ENCODE results near the gene TF.

The TF gene

DNA sequence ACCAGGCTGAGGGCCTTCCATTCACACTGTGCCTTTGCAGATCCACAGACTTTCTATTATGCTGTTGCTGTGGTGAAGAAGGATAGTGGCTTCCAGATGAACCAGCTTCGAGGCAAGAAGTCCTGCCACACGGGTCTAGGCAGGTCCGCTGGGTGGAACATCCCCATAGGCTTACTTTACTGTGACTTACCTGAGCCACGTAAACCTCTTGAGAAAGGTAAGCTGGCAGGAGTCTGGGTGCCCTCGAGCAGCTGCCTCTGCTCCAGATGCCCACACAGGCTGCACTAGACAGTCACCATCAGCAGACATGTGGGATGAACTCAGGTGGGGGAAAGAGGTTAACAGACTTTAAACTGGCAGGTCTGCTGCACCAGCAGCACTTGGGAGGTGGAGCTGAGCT, 8.3 kb downstream of the TF start:
- Histone ChIP-seq H3K9me3 (ENCODE audit: control insufficient read depth, low read length) (no peaks in the 10 kb centered on the region), H3K14ac (ENCODE audit: low read length in 2 of 2) (no peak overlapping the region), H3K23ac (ENCODE audit: low read length in 2 of 2) (no peak overlapping the region), H3K9ac (ENCODE audit: low read length) (no peak overlapping the region), H4K8ac (ENCODE audit: low read length) (no peak overlapping the region), H3K27me3 (ENCODE audit: control insufficient read depth in 1 of 2, insufficient read depth in 1 of 2, low read length in 2 of 2) (peaks cover 4 to 10% of the 10 kb centered on the region in 2 experiments), H2BK12ac (ENCODE audit: low read length in 2 of 2) (no peak overlapping the region), H3K27ac (ENCODE audit: low read length, poor library complexity, severe bottlenecking) (no peak overlapping the region), H3K4ac (ENCODE audit: low read depth in 1 of 2, low read length in 2 of 2) (no peak overlapping the region), H2AFZ (ENCODE audit: low read depth, low read length) (no peak overlapping the region), H2BK120ac (ENCODE audit: low read depth, low read length) (no peak overlapping the region), H3K79me1 (replicated peaks; ENCODE audit: low read length, poor library complexity, severe bottlenecking) (no peaks in the 10 kb centered on the region), H4K91ac (ENCODE audit: low read length) (no peak overlapping the region), H3K4me3 (ENCODE audit: insufficient read depth in 1 of 2, low read depth in 1 of 2, low read length in 2 of 2) (no peak overlapping the region), H2BK15ac (ENCODE audit: low read depth, poor library complexity, severe bottlenecking) (no peak overlapping the region), H3K4me2 (ENCODE audit: low read length, poor library complexity, severe bottlenecking) (no peak overlapping the region), H2AK5ac (ENCODE audit: low read length, severe bottlenecking) (no peak overlapping the region), H3K36me3 (ENCODE audit: control insufficient read depth in 1 of 2, insufficient read depth in 2 of 2, low read depth in 1 of 2, low read length in 2 of 2) (no peaks in the 10 kb centered on the region), H3K4me1 (ENCODE audit: control insufficient read depth, insufficient read depth, low read depth, low read length) (no peaks in the 10 kb centered on the region), H2BK5ac (ENCODE audit: low read depth, low read length, poor library complexity, severe bottlenecking) (no peak overlapping the region), H3K18ac (ENCODE audit: low read depth in 1 of 2, low read length in 2 of 2) (no peak overlapping the region)
- no peak for DNase-seq
- 68% methylated on average over 5 of the region's 5 CpGs for WGBS

DNA sequence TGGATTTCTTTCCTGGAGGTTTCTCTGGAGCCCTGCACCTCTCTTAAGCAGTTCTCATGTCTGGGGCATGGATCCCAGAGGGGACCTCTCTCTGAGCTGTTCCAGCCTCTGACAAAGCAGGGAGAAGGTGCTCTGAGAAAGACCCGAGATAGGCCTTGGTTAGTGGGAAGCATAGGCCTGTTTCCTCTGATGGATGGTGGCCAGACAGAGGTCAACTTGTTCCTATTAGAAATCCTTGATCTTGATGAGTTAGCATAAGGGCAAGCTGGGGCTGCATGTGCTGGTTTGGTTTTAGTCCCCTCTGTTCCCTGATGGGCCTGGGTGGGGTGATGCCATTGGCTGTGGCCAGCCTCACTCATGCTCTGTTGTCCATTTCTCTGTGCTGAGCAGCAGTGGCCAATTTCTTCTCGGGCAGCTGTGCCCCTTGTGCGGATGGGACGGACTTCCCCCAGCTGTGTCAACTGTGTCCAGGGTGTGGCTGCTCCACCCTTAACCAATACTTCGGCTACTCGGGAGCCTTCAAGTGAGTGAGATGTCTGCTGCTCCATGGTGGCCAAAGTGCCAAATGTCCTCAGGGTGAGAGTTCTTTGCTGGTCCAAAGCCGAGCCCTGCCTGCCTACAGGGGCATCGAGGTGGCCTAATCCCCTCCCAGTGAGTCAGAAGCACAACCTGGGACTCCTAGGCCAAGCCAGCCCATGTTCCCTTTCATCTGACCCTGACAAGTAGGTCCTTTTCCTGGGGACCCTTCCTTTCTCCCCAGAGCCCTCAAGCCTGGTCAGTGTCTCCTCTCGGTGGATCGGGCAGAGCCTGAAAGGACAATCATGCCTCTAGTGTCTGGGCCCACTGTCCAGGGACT, 9.0 kb downstream of the TF start:
- no peak overlapping the region for H3K9ac ChIP-seq (ENCODE audit: low read length)
- no peaks in the 10 kb centered on the region for H3K36me3 ChIP-seq (ENCODE audit: control insufficient read depth in 1 of 2, insufficient read depth in 2 of 2, low read depth in 1 of 2, low read length in 2 of 2)
- no peak for DNase-seq
- no peak overlapping the region for H2AK5ac ChIP-seq (ENCODE audit: low read length, severe bottlenecking)
- H3K9me3 ChIP-seq (ENCODE audit: control insufficient read depth, low read length), result no peaks in the 10 kb centered on the region
- no peak overlapping the region for H3K4me3 ChIP-seq (ENCODE audit: insufficient read depth in 1 of 2, low read depth in 1 of 2, low read length in 2 of 2)
- no peak overlapping the region for H2AFZ ChIP-seq (ENCODE audit: low read depth, low read length)
- H2BK15ac ChIP-seq (ENCODE audit: low read depth, poor library complexity, severe bottlenecking), result no peak overlapping the region
- no peak overlapping the region for H3K18ac ChIP-seq (ENCODE audit: low read depth in 1 of 2, low read length in 2 of 2)
- H2BK120ac ChIP-seq (ENCODE audit: low read depth, low read length), result no peak overlapping the region
- no peak overlapping the region for H2BK5ac ChIP-seq (ENCODE audit: low read depth, low read length, poor library complexity, severe bottlenecking)
- H3K79me1 ChIP-seq (replicated peaks; ENCODE audit: low read length, poor library complexity, severe bottlenecking), result no peaks in the 10 kb centered on the region
- H3K27ac ChIP-seq (ENCODE audit: low read length, poor library complexity, severe bottlenecking), result no peak overlapping the region
- no peak overlapping the region for H4K91ac ChIP-seq (ENCODE audit: low read length)
- no peak overlapping the region for H3K4ac ChIP-seq (ENCODE audit: low read depth in 1 of 2, low read length in 2 of 2)
- no peak overlapping the region for H2BK12ac ChIP-seq (ENCODE audit: low read length in 2 of 2)
- no peaks in the 10 kb centered on the region for H3K4me1 ChIP-seq (ENCODE audit: control insufficient read depth, insufficient read depth, low read depth, low read length)
- H3K27me3 ChIP-seq (ENCODE audit: control insufficient read depth in 1 of 2, insufficient read depth in 1 of 2, low read length in 2 of 2), result peaks cover 5 to 8% of the 10 kb centered on the region in 2 experiments
- H4K8ac ChIP-seq (ENCODE audit: low read length), result no peak overlapping the region
- WGBS, result 85% methylated on average over 10 of the region's 10 CpGs
- H3K4me2 ChIP-seq (ENCODE audit: low read length, poor library complexity, severe bottlenecking), result no peak overlapping the region
- no peak overlapping the region for H3K23ac ChIP-seq (ENCODE audit: low read length in 2 of 2)
- H3K14ac ChIP-seq (ENCODE audit: low read length in 2 of 2), result no peak overlapping the region

GRCh38 chr3:133756716-133757694, 10.8 kb downstream of the TF start:
- Histone ChIP-seq H3K4me1 (ENCODE audit: control insufficient read depth, insufficient read depth, low read depth, low read length) (no peaks in the 10 kb centered on the region), H3K79me1 (replicated peaks; ENCODE audit: low read length, poor library complexity, severe bottlenecking) (no peaks in the 10 kb centered on the region), H3K14ac (ENCODE audit: low read length in 2 of 2) (no peak overlapping the region), H3K18ac (ENCODE audit: low read depth in 1 of 2, low read length in 2 of 2) (no peak overlapping the region), H3K9me3 (ENCODE audit: control insufficient read depth, low read length) (no peaks in the 10 kb centered on the region), H2BK12ac (ENCODE audit: low read length in 2 of 2) (no peak overlapping the region), H3K4me3 (ENCODE audit: insufficient read depth in 1 of 2, low read depth in 1 of 2, low read length in 2 of 2) (no peak overlapping the region), H3K4me2 (ENCODE audit: low read length, poor library complexity, severe bottlenecking) (no peak overlapping the region), H3K27ac (ENCODE audit: low read length, poor library complexity, severe bottlenecking) (no peak overlapping the region), H2AFZ (ENCODE audit: low read depth, low read length) (no peak overlapping the region), H2BK15ac (ENCODE audit: low read depth, poor library complexity, severe bottlenecking) (no peak overlapping the region), H2AK5ac (ENCODE audit: low read length, severe bottlenecking) (no peak overlapping the region), H2BK120ac (ENCODE audit: low read depth, low read length) (no peak overlapping the region), H3K4ac (ENCODE audit: low read depth in 1 of 2, low read length in 2 of 2) (no peak overlapping the region), H3K27me3 (ENCODE audit: control insufficient read depth in 1 of 2, insufficient read depth in 1 of 2, low read length in 2 of 2) (peaks cover 8 to 9% of the 10 kb centered on the region in 2 experiments), H4K8ac (ENCODE audit: low read length) (no peak overlapping the region), H2BK5ac (ENCODE audit: low read depth, low read length, poor library complexity, severe bottlenecking) (no peak overlapping the region), H4K91ac (ENCODE audit: low read length) (no peak overlapping the region), H3K9ac (ENCODE audit: low read length) (no peak overlapping the region), H3K36me3 (ENCODE audit: control insufficient read depth in 1 of 2, insufficient read depth in 2 of 2, low read depth in 1 of 2, low read length in 2 of 2) (no peaks in the 10 kb centered on the region), H3K23ac (ENCODE audit: low read length in 2 of 2) (no peak overlapping the region)
- WGBS, result 83% methylated on average over 20 of the region's 20 CpGs
- DNase-seq, result no peak

Data from mesenchymal stem cell (in vitro differentiated cells and primary cell).